Thyroid gland (tissue), 4 donors: Measurements from ENCODE around the gene TLR4.

Experiments used
- POLR2A ChIP-seq, 2 donors: fragments of 450-650 bp; IDR thresholded peaks; one replicate each; pipeline ENCODE4 v1.6.1; 2017; ENCODE audit warnings: antibody characterized with exemption in 2 of 2, mild to moderate bottlenecking in 2 of 2, moderate library complexity in 1 of 2
- TF ChIP-seq, protein P1 (sequence below), 6 experiments: fragments of 200-600 bp in 3 of 6; fragments of 450-650 bp in 3 of 6; sonication (generic) in 3 of 6; IDR thresholded peaks; one replicate each; pipeline ENCODE4 v1.5.1; 2016 to 2019; ENCODE audit warnings: antibody characterized with exemption in 6 of 6, mild to moderate bottlenecking in 2 of 6, inconsistent platforms in 1 of 6, moderate library complexity in 1 of 6

DNA sequence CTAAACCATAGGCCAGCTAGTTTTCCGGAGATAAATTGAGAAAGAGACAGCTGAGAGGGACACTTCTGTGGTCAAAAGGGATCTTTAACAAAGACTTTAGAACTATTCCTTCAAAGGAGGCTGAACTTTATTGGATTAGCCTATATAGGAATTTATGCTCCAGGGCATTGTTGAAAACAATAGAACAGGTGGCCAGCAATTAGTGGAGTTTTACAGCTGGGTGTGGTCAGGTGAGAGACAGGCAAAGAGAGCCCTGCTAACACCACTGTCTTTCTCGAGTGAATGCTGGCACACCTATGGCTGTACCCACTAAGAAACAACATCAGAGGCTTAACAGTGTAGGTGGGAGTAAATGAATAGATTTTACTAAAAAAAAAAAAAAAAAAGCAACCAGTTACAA, 16.7 kb upstream of the TLR4 start:
- no peak for TF ChIP-seq POLR2A (IDR thresholded peaks at IDR 0.05)
- TF ChIP-seq, protein P1, sequence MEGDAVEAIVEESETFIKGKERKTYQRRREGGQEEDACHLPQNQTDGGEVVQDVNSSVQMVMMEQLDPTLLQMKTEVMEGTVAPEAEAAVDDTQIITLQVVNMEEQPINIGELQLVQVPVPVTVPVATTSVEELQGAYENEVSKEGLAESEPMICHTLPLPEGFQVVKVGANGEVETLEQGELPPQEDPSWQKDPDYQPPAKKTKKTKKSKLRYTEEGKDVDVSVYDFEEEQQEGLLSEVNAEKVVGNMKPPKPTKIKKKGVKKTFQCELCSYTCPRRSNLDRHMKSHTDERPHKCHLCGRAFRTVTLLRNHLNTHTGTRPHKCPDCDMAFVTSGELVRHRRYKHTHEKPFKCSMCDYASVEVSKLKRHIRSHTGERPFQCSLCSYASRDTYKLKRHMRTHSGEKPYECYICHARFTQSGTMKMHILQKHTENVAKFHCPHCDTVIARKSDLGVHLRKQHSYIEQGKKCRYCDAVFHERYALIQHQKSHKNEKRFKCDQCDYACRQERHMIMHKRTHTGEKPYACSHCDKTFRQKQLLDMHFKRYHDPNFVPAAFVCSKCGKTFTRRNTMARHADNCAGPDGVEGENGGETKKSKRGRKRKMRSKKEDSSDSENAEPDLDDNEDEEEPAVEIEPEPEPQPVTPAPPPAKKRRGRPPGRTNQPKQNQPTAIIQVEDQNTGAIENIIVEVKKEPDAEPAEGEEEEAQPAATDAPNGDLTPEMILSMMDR (IDR thresholded peaks at IDR 0.05) = no peak
